Sigmoid colon (tissue), 7 donors: ENCODE results near the gene DGAT2. TPM values are rescaled to one million over a fixed set of nuclear protein-coding genes. Genes with fewer than 3 reads are reported as not detected.

Source experiments
- DNase-seq: peaks from one replicate; pipeline ENCODE4 v3.0.0-alpha.2; 2019
- H3K27ac ChIP-seq, 4 donors: fragments of 200-600 bp; sonication (generic); one replicate each; pipeline ENCODE4 v1.5.1; 2016 to 2019; ENCODE audit warnings: mild to moderate bottlenecking in 1 of 4
- H3K27me3 ChIP-seq, 3 donors: fragments of 200-600 bp; sonication (generic); one replicate each; pipeline ENCODE4 v1.5.1; 2019; ENCODE audit warnings: mild to moderate bottlenecking in 1 of 3
- H3K36me3 ChIP-seq, 4 donors: fragments of 200-600 bp; sonication (generic); one replicate each; pipeline ENCODE4 v1.5.1; 2016 to 2019
- H3K4me1 ChIP-seq, 4 donors: fragments of 200-600 bp; sonication (generic); one replicate each; pipeline ENCODE4 v1.5.1; 2017 to 2019
- H3K4me3 ChIP-seq, 4 donors: fragments of 200-600 bp; sonication (generic); one replicate each; pipeline ENCODE4 v1.5.1; 2017 to 2019; ENCODE audit warnings: mild to moderate bottlenecking in 2 of 4, moderate library complexity in 1 of 4
- H3K9me3 ChIP-seq, 4 donors: fragments of 200-600 bp in 3 of 4; sonication (generic) in 3 of 4; one replicate each; pipeline versions ENCODE4 v1.5.1 to v1.6.1; 2013 to 2019
- EP300 ChIP-seq, 4 donors: sonication (generic); formaldehyde crosslinking; IDR thresholded peaks; one replicate each; pipeline ENCODE4 v1.6.1; 2017; ENCODE audit warnings: antibody characterized with exemption in 4 of 4
- POLR2A ChIP-seq, 2 donors: fragments of 450-650 bp; IDR thresholded peaks; one replicate each; pipeline ENCODE4 v1.6.1; 2016; ENCODE audit warnings: antibody characterized with exemption in 2 of 2, mild to moderate bottlenecking in 2 of 2, moderate library complexity in 2 of 2
- POLR2AphosphoS5 ChIP-seq, 4 donors: sonication (generic); formaldehyde crosslinking; IDR thresholded peaks; one replicate each; pipeline ENCODE4 v1.6.1; 2017; ENCODE audit warnings: antibody characterized with exemption in 4 of 4
- WGBS, 2 donors: extraction: QIAGEN DNeasy Blood & Tissue Kit; methylation state at CpG; one replicate each; pipeline ENCODE4 v1.1.7; 2013; 5-methylcytosine and 5-hydroxymethylcytosine counted together
- intact Hi-C: fragments of 100-400 bp; cut with DNase I; formaldehyde crosslinking; loops from one replicate; pipeline ENCODE4 v1.15.1; 2023
- polyA plus RNA-seq, 3 donors: library from polyadenylated mRNA; stranded (reverse); fragments of 200-250 nt; gene quantifications; one replicate each; pipeline ENCODE4 v1.2.3, GENCODE V29; 2013
- small RNA-seq, 3 donors: library from RNA; depleted of rRNA; stranded (forward); fragments of <200 nt; gene quantifications; one replicate each; pipeline ENCODE3, GENCODE V24; 2016
- total RNA-seq, 4 donors: library from RNA; depleted of rRNA; stranded (reverse); fragments of >200 nt; gene quantifications; one replicate each; pipeline ENCODE4 v1.1.0, GENCODE V29; 2016
- TF ChIP-seq, protein P1 (sequence below), 4 experiments: fragments of 450-650 bp in 3 of 4; fragments of 200-600 bp in 1 of 4; IDR thresholded peaks; one replicate each; pipeline ENCODE4 v1.5.1; 2016 to 2019; ENCODE audit warnings: antibody characterized with exemption in 4 of 4, mild to moderate bottlenecking in 3 of 4, moderate library complexity in 2 of 4
- donor health status: healthy with polysubstance abuse.
- donor health status: Bipolar disorder and iron deficiency.
- donor health status: healthy.

DGAT2 gene
- total and polyA plus RNA-seq, 7 donors: 0.55 to 20.3 (median 1.2) TPM

- no peaks in the 10 kb centered on the region for H3K9me3 ChIP-seq
- H3K36me3 ChIP-seq: peaks cover 0 to 14% (median 0%) of the 10 kb centered on the region in 4 donors
- DNase-seq: no peak
- TF ChIP-seq EP300 (IDR thresholded peaks at IDR 0.05): no peak
- no peak for TF ChIP-seq POLR2AphosphoS5 (IDR thresholded peaks at IDR 0.05)
- TF ChIP-seq, protein P1, sequence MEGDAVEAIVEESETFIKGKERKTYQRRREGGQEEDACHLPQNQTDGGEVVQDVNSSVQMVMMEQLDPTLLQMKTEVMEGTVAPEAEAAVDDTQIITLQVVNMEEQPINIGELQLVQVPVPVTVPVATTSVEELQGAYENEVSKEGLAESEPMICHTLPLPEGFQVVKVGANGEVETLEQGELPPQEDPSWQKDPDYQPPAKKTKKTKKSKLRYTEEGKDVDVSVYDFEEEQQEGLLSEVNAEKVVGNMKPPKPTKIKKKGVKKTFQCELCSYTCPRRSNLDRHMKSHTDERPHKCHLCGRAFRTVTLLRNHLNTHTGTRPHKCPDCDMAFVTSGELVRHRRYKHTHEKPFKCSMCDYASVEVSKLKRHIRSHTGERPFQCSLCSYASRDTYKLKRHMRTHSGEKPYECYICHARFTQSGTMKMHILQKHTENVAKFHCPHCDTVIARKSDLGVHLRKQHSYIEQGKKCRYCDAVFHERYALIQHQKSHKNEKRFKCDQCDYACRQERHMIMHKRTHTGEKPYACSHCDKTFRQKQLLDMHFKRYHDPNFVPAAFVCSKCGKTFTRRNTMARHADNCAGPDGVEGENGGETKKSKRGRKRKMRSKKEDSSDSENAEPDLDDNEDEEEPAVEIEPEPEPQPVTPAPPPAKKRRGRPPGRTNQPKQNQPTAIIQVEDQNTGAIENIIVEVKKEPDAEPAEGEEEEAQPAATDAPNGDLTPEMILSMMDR (IDR thresholded peaks at IDR 0.05): no peak
- TF ChIP-seq POLR2A (IDR thresholded peaks at IDR 0.05): no peak
- H3K27me3 ChIP-seq: no peaks in the 10 kb centered on the region
- H3K4me1 ChIP-seq: peaks cover 0 to 30% (median 23%) of the 10 kb centered on the region in 4 donors
- H3K27ac ChIP-seq: no peak overlapping the region
- intact Hi-C loops: no loop called here
- no peak overlapping the region for H3K4me3 ChIP-seq
Observed at GRCh38 chr11:75849894-75850293, 81.3 kb downstream of the DGAT2 start.

- H3K27ac ChIP-seq: peak overlapping the region; percentile 28 to 65 (median 49)
- no peak overlapping the region for H3K4me3 ChIP-seq
- H3K27me3 ChIP-seq: no peaks in the 10 kb centered on the region
- no peaks in the 10 kb centered on the region for H3K9me3 ChIP-seq
- H3K36me3 ChIP-seq: peaks cover 0 to 14% (median 0%) of the 10 kb centered on the region in 4 donors
- WGBS, 2 donors: 42 to 76% methylated on average over 3 of the region's 3 CpGs
- TF ChIP-seq EP300 (IDR thresholded peaks at IDR 0.05) (no peak), POLR2A (IDR thresholded peaks at IDR 0.05) (no peak), POLR2AphosphoS5 (IDR thresholded peaks at IDR 0.05) (no peak)
- TF ChIP-seq, protein P1 (IDR thresholded peaks at IDR 0.05): no peak
- intact Hi-C loops: no loop called here
- peaks cover 0 to 30% (median 23%) of the 10 kb centered on the region in 4 donors for H3K4me1 ChIP-seq
- no peak for DNase-seq
Observed at GRCh38 chr11:75850787-75851186, 82.2 kb downstream of the DGAT2 start.

Small RNAs within 50 kb of the gene (small RNA-seq; reads per million reads assigned to genes)
- gene RF00019 (0 reads per million in 3 donors), gene RN7SL786P (0 reads per million in 3 donors)

Other genes with a start within 250 kb of the DGAT2 start
- 1 to 10 TPM; 4.3 to 7.5 (median 5.8) TPM for gene GDPD5, start 242.8 kb upstream of the DGAT2 start, total RNA-seq
- 1 to 10 TPM in 2 of 3 donors, not detected in 1; 2.4 to 8.1 TPM for gene GDPD5, start 242.8 kb upstream of the DGAT2 start, polyA plus RNA-seq
- 100 to 1,000 TPM; 151 to 201 (median 172) TPM for gene SERPINH1, start 206.5 kb upstream of the DGAT2 start, total RNA-seq
- 10 to 100 TPM; 12.0 to 57.1 (median 17.6) TPM for gene SERPINH1, start 206.5 kb upstream of the DGAT2 start, polyA plus RNA-seq
- 10 to 100 TPM in 3 of 4 donors, 1 to 10 TPM in 1; 6.7 to 24.9 (median 16.6) TPM for gene MAP6, start 99.7 kb upstream of the DGAT2 start, total RNA-seq
- gene MAP6, start 99.7 kb upstream of the DGAT2 start, polyA plus RNA-seq: 1 to 10 TPM in 1 of 3 donors, under 1 TPM in 1, not detected in 1; 0.60 to 2.0 TPM
- under 1 TPM in 1 of 4 donors, not detected in 3; 0.36 TPM for gene MOGAT2, start 50.9 kb upstream of the DGAT2 start, total RNA-seq
- 10 to 100 TPM; 26.4 to 98.5 (median 28.2) TPM for gene MOGAT2, start 50.9 kb upstream of the DGAT2 start, polyA plus RNA-seq
- 10 to 100 TPM; 29.3 to 43.2 (median 35.6) TPM for gene UVRAG, start 46.4 kb downstream of the DGAT2 start, total RNA-seq
- 10 to 100 TPM in 1 of 3 donors, 1 to 10 TPM in 2; 4.9 to 10.8 (median 6.6) TPM for gene UVRAG, start 46.4 kb downstream of the DGAT2 start, polyA plus RNA-seq